WTC11 (cell line): ENCODE measurements around the gene TSR3. TPM values are rescaled to one million over a fixed set of nuclear protein-coding genes. Genes with fewer than 3 reads are reported as not detected.

ENCODE experiments used
- ATAC-seq: fragments of 200-7000 bp; cut with Tn5 transposase; 2 replicates; pipeline ENCODE4 v1.10.0; 2021; ENCODE audit warnings: mild to moderate bottlenecking, moderate library complexity
- CTCF ChIA-PET: fragments of 300-600 bp; sonication (Branson Sonifier 250); formaldehyde crosslinking; loops from one replicate; lab custom pipeline; 2021; ENCODE audit warnings: antibody characterized with exemption; lab: Charles Lee
- POLR2A ChIA-PET: fragments of 350-600 bp; sonication (Branson Sonifier 250); formaldehyde crosslinking; loops from one replicate; lab custom pipeline; 2021; ENCODE audit warnings: antibody characterized with exemption; lab: Charles Lee
- DNase-seq: peaks from one replicate; pipeline ENCODE4 v3.0.0; 2021; ENCODE audit warnings: low spot score
- H3K27ac Mint-ChIP-seq: 2 replicates; pipeline ENCODE4 v1.8.0; 2021; ENCODE audit warnings: mixed read lengths
- H3K27me3 Mint-ChIP-seq: 2 replicates; pipeline ENCODE4 v1.8.0; 2021; ENCODE audit warnings: low read depth, mild to moderate bottlenecking, moderate library complexity, mixed read lengths
- H3K36me3 Mint-ChIP-seq: 2 replicates; pipeline ENCODE4 v1.8.0; 2021; ENCODE audit warnings: mixed read lengths
- H3K4me1 Mint-ChIP-seq: 2 replicates; pipeline ENCODE4 v1.8.0; 2022; ENCODE audit warnings: mixed read lengths
- H3K4me3 Mint-ChIP-seq: 2 replicates; pipeline ENCODE4 v1.8.0; 2021; ENCODE audit warnings: mild to moderate bottlenecking, moderate library complexity, mixed read lengths
- H3K9me3 Mint-ChIP-seq: 2 replicates; pipeline ENCODE4 v1.8.0; 2021; ENCODE audit warnings: mixed read lengths
- ATF6 ChIP-seq: sonication (generic); formaldehyde crosslinking; IDR thresholded peaks from 2 replicates; pipeline ENCODE4 v1.8.1; 2023; ENCODE audit warnings: mild to moderate bottlenecking, missing genetic modification reagents
- CREB1 ChIP-seq: sonication (generic); formaldehyde crosslinking; IDR thresholded peaks from 2 replicates; pipeline ENCODE4 v1.8.0; 2023; ENCODE audit warnings: mild to moderate bottlenecking, missing genetic modification reagents
- CTCF ChIP-seq: fragments of 200-600 bp; IDR thresholded peaks from 2 replicates; pipeline ENCODE4 v1.8.0; 2022; ENCODE audit warnings: antibody characterized with exemption
- E2F4 ChIP-seq: sonication (generic); formaldehyde crosslinking; IDR thresholded peaks from 2 replicates; pipeline ENCODE4 v1.8.1; 2022; ENCODE audit warnings: low read depth, mild to moderate bottlenecking, moderate library complexity, missing genetic modification reagents, borderline replicate concordance
- ESRRA ChIP-seq: sonication (generic); formaldehyde crosslinking; IDR thresholded peaks from 2 replicates; pipeline ENCODE4 v1.8.1; 2022; ENCODE audit warnings: mild to moderate bottlenecking, missing genetic modification reagents, borderline replicate concordance
- GRHL2 ChIP-seq: fragments of 250-450 bp; sonication (Bioruptor Pico); IDR thresholded peaks from 2 replicates; pipeline ENCODE4 v1.8.0; 2022; ENCODE audit warnings: mild to moderate bottlenecking, moderate library complexity; ENCODE audit not compliant: insufficient replicate concordance, severe bottlenecking
- HMGXB4 ChIP-seq: sonication (generic); formaldehyde crosslinking; IDR thresholded peaks from 2 replicates; pipeline ENCODE4 v1.8.1; 2023; ENCODE audit warnings: mild to moderate bottlenecking, moderate library complexity, missing genetic modification reagents
- MYBL2 ChIP-seq: sonication (generic); formaldehyde crosslinking; IDR thresholded peaks from 2 replicates; pipeline ENCODE4 v1.8.1; 2023; ENCODE audit warnings: mild to moderate bottlenecking, moderate library complexity, missing genetic modification reagents
- NFATC4 ChIP-seq: fragments of 250-450 bp; sonication (Bioruptor Pico); IDR thresholded peaks from 2 replicates; pipeline ENCODE4 v1.9.0; 2021; ENCODE audit warnings: mild to moderate bottlenecking
- NFYB ChIP-seq: sonication (generic); formaldehyde crosslinking; conservative IDR thresholded peaks from 2 replicates; pipeline ENCODE4 v1.8.0; 2022; ENCODE audit warnings: low read depth, missing genetic modification reagents
- PREB ChIP-seq: sonication (generic); formaldehyde crosslinking; IDR thresholded peaks from 2 replicates; pipeline ENCODE4 v1.8.1; 2022; ENCODE audit warnings: mild to moderate bottlenecking, missing genetic modification reagents, moderate library complexity, borderline replicate concordance
- PRRX2 ChIP-seq: fragments of 250-450 bp; sonication (Bioruptor Pico); IDR thresholded peaks from 2 replicates; pipeline ENCODE4 v1.8.0; 2021; ENCODE audit warnings: mild to moderate bottlenecking
- SP1 ChIP-seq: sonication (generic); formaldehyde crosslinking; conservative IDR thresholded peaks from 2 replicates; pipeline ENCODE4 v1.8.1; 2022; ENCODE audit warnings: missing genetic modification reagents
- TCF7 ChIP-seq: sonication (generic); formaldehyde crosslinking; IDR thresholded peaks from 2 replicates; pipeline ENCODE4 v1.8.0; 2022; ENCODE audit warnings: mild to moderate bottlenecking, low read depth, missing genetic modification reagents, moderate library complexity
- TP53 ChIP-seq: sonication (generic); formaldehyde crosslinking; IDR thresholded peaks from 2 replicates; pipeline ENCODE4 v1.8.1; 2023; ENCODE audit warnings: mild to moderate bottlenecking, missing genetic modification reagents
- USF1 ChIP-seq: sonication (generic); formaldehyde crosslinking; IDR thresholded peaks from 2 replicates; pipeline ENCODE4 v1.8.0; 2022; ENCODE audit warnings: mild to moderate bottlenecking, missing genetic modification reagents
- ZBTB43 ChIP-seq: sonication (generic); formaldehyde crosslinking; IDR thresholded peaks from 2 replicates; pipeline ENCODE4 v1.8.1; 2023; ENCODE audit warnings: mild to moderate bottlenecking, missing genetic modification reagents
- ZMAT4 ChIP-seq: fragments of 250-450 bp; sonication (Bioruptor Pico); IDR thresholded peaks from 2 replicates; pipeline ENCODE4 v1.9.0; 2021; ENCODE audit warnings: mild to moderate bottlenecking
- ZNF263 ChIP-seq: sonication (generic); formaldehyde crosslinking; IDR thresholded peaks from 2 replicates; pipeline ENCODE4 v1.8.1; 2022; ENCODE audit warnings: low read depth, mild to moderate bottlenecking, moderate library complexity, missing genetic modification reagents
- ZNF317 ChIP-seq: sonication (generic); formaldehyde crosslinking; IDR thresholded peaks from 2 replicates; pipeline ENCODE4 v1.8.1; 2023; ENCODE audit warnings: low read depth, mild to moderate bottlenecking, moderate library complexity, missing genetic modification reagents, borderline replicate concordance
- ZNF396 ChIP-seq: fragments of 250-450 bp; sonication (Bioruptor Pico); IDR thresholded peaks from 2 replicates; pipeline ENCODE4 v1.8.0; 2021; ENCODE audit warnings: mild to moderate bottlenecking, moderate library complexity, borderline replicate concordance
- ZNF416 ChIP-seq: fragments of 250-450 bp; sonication (Bioruptor Pico); IDR thresholded peaks from 2 replicates; pipeline ENCODE4 v1.9.0; 2021; ENCODE audit warnings: mild to moderate bottlenecking, inconsistent platforms
- total RNA-seq: library from RNA; stranded (reverse); gene quantifications from 3 replicates; pipeline ENCODE4 v1.2.3, GENCODE V29; 2021
- TF ChIP-seq, protein P1 (sequence below): sonication (generic); formaldehyde crosslinking; IDR thresholded peaks from 2 replicates; pipeline ENCODE4 v1.8.0; 2022; ENCODE audit warnings: mild to moderate bottlenecking, missing genetic modification reagents

TSR3 gene
- total RNA-seq, 1 experiment from 2014 or later = 66.3 TPM

GRCh38 chr16:1393613-1394176, 42.0 kb upstream of the TSR3 start:
- TF ChIP-seq ZMAT4 (CRISPR knock-in tag) (no peak), MYBL2 (no peak), PREB (CRISPR knock-in tag) (no peak), ZNF317 (CRISPR knock-in tag) (no peak), ESRRA (CRISPR knock-in tag) (no peak), E2F4 (no peak), NFYB (CRISPR knock-in tag) (no peak), USF1 (CRISPR knock-in tag) (no peak), ZNF396 (no peak)
- TF ChIP-seq, protein P1, sequence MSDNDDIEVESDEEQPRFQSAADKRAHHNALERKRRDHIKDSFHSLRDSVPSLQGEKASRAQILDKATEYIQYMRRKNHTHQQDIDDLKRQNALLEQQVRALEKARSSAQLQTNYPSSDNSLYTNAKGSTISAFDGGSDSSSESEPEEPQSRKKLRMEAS (CRISPR knock-in tag) = no peak
- Mint-ChIP-seq H3K27me3 (no peaks in the 10 kb centered on the region), H3K4me3 (no peak overlapping the region), H3K9me3 (no peaks in the 10 kb centered on the region), H3K27ac (no peak overlapping the region), H3K4me1 (no peaks in the 10 kb centered on the region), H3K36me3 (peaks cover 5% of the 10 kb centered on the region; the same call in 1 of the 2 replicates)
- ChIA-PET CTCF (no interaction called here), POLR2A (no interaction called here)
- DNase-seq (no peak), ATAC-seq (no peak)

- no peak for TF ChIP-seq PRRX2 (CRISPR knock-in tag)
- TF ChIP-seq CREB1 (CRISPR knock-in tag) = no peak
- TF ChIP-seq GRHL2 (CRISPR knock-in tag) = no peak
- TF ChIP-seq TP53 (CRISPR knock-in tag) = no peak
- no peak for TF ChIP-seq ZNF416 (CRISPR knock-in tag)
- no peak for TF ChIP-seq NFATC4 (CRISPR knock-in tag)
- no peak for TF ChIP-seq SP1 (CRISPR knock-in tag)
- TF ChIP-seq ZBTB43 (CRISPR knock-in tag) = no peak
- TF ChIP-seq HMGXB4 (CRISPR knock-in tag) = no peak
- TF ChIP-seq ZNF263 (CRISPR knock-in tag) = no peak
- TF ChIP-seq TCF7 (CRISPR knock-in tag) = no peak
- no peak for TF ChIP-seq ATF6 (CRISPR knock-in tag)
- TF ChIP-seq CTCF = no peak
- Mint-ChIP-seq H3K9me3 (no peaks in the 10 kb centered on the region), H3K36me3 (no peaks in the 10 kb centered on the region; the same call in 1 of the 2 replicates), H3K27me3 (no peaks in the 10 kb centered on the region), H3K4me3 (no peak overlapping the region), H3K4me1 (no peaks in the 10 kb centered on the region), H3K27ac (no peak overlapping the region)
- ATAC-seq = no peak
- DNase-seq = no peak
- ChIA-PET CTCF (no interaction called here), POLR2A (no interaction called here)
Measured at GRCh38 chr16:1392826-1393225, 41.1 kb upstream of the TSR3 start.
